ENCODE data around the gene ARRB2.

DNA sequence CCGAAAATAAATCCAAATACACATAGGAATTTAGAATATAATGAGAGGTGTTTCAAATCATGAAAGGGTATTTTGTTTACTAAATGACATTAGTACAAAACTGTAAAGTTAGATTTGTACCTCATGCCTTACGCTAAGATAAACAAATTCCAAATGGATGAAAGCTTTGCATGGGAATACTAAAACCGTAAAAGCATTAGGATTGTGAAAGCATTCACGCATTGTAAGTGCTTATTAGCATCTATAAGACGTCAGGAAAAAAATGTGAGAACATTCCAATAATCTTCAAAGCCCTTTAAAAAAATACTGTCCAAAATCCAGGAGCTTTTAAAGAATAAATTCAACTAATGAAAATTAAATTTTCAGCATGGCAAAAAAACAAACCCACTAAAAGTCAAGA, 44.1 kb upstream of the ARRB2 start:
- TF ChIP-seq, protein P1, sequence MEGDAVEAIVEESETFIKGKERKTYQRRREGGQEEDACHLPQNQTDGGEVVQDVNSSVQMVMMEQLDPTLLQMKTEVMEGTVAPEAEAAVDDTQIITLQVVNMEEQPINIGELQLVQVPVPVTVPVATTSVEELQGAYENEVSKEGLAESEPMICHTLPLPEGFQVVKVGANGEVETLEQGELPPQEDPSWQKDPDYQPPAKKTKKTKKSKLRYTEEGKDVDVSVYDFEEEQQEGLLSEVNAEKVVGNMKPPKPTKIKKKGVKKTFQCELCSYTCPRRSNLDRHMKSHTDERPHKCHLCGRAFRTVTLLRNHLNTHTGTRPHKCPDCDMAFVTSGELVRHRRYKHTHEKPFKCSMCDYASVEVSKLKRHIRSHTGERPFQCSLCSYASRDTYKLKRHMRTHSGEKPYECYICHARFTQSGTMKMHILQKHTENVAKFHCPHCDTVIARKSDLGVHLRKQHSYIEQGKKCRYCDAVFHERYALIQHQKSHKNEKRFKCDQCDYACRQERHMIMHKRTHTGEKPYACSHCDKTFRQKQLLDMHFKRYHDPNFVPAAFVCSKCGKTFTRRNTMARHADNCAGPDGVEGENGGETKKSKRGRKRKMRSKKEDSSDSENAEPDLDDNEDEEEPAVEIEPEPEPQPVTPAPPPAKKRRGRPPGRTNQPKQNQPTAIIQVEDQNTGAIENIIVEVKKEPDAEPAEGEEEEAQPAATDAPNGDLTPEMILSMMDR (IDR thresholded peaks at IDR 0.05 in 4 of 5, conservative IDR thresholded peaks at IDR 0.05 in 1 of 5): no peak
- TF ChIP-seq POLR2A (IDR thresholded peaks at IDR 0.05): no peak
